Measurements from ENCODE around the gene PRLR.

- TF ChIP-seq CTCF (IDR thresholded peaks at IDR 0.05 in 8 of 11, conservative IDR thresholded peaks at IDR 0.05 in 3 of 11) (no peak), POLR2A (IDR thresholded peaks at IDR 0.05) (no peak), POLR2AphosphoS5 (IDR thresholded peaks at IDR 0.05) (no peak)
Observed at GRCh38 chr5:35237580-35238376, 7.5 kb upstream of the PRLR start.
